LoVo (cell line): ENCODE results near the gene AGMO.

ENCODE experiments used
- DNase-seq: peaks from one replicate; pipeline ENCODE4 v3.0.0-alpha.2; 2016; ENCODE audit warnings: low spot score

Gene AGMO

GRCh38 chr7:15397159-15397550 lies 164.7 kb downstream of the AGMO start:
- DNase-seq, result no peak

- peak; percentile 14 for DNase-seq
Observed at GRCh38 chr7:15396210-15397158, 165.3 kb downstream of the AGMO start.

- no peak for DNase-seq
Observed at GRCh38 chr7:15389073-15389472, 172.7 kb downstream of the AGMO start.

- no peak for DNase-seq
Observed at GRCh38 chr7:15378494-15379145, 183.2 kb downstream of the AGMO start.

GRCh38 chr7:15376600-15376999 lies 185.2 kb downstream of the AGMO start:
- DNase-seq, result no peak

- DNase-seq, result no peak
Observed at GRCh38 chr7:15370441-15370840, 191.4 kb downstream of the AGMO start.

DNA sequence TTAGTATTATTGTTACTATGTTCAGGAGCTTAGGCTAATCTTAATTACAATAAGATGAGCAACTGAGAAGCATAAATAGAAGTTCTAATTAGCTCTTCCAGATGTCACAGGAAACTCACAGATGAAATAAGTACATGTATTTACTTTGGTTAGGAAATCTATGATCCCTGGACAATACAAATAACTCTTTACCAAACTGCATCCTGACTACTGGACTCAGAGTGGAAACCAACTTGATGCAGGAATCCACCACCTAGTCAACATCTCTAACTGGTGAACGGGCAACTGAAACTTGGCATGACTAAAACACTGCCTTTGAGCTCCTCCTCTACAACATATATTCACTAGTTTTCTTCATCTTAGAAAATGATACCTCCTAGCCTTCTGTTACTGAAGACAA lies 193.2 kb downstream of the AGMO start:
- no peak for DNase-seq

DNA sequence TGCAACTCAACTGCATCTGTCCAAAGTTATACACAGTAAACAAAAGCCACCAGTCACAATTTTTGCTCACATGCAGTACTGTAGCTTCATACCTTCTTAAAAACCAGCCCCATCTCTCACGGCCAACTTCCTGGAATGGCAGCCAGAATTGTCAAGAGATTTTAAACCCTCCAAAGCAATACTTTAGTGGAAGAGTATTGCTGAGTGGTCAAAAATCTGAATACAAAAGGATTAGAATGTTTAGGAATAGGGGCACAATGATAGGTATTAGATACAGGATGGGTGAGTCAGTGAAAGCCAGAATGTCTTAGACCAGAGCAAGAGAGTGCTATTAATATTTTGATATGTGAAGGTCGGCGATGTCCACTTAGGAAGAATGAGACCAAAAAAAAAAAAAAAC lies 193.9 kb downstream of the AGMO start:
- no peak for DNase-seq

GRCh38 chr7:15358112-15358511 lies 203.7 kb downstream of the AGMO start:
- no peak for DNase-seq

- no peak for DNase-seq
Observed at GRCh38 chr7:15352421-15353206, 209.2 kb downstream of the AGMO start.

DNA sequence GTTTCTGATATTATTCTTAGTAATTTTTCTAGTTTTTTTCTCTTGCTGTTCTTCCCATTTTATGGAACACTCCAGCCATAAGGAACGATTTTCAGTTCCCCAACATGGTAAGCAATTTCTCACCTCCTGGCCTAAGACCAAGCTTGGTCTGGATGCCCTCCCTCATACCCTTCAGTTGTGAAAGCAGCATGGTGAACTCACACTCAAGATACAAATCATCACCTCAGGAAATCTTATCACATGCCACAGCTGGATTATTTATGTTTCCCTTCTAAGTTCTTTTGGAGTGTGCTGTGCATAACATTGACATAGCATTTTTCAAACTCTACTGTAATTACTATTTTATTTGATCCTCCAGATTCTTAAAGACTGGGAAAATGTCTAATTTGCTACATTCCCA lies 216.6 kb downstream of the AGMO start:
- DNase-seq, result no peak

GRCh38 chr7:15341817-15342216 lies 220.0 kb downstream of the AGMO start:
- no peak for DNase-seq

GRCh38 chr7:15336146-15336545 lies 225.7 kb downstream of the AGMO start:
- DNase-seq, result no peak

DNA sequence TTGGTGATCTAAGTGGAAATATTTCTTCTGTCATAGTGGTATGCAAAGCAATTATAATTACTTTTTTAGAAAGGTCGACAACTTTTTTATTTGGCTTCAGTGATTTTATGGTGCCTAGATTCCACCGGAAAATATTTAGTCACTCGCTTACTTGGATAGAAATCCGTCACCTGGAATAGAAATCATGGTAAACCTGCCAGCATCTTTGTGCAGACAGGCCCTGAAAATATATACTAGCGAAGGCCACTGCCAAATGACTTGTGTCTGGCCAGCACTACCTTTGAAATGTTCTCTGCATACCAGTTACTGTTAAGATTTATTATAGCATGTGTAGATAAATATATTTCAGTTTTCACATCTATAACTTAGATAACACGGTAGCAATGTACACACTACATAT lies 226.4 kb downstream of the AGMO start:
- DNase-seq, result no peak

DNA sequence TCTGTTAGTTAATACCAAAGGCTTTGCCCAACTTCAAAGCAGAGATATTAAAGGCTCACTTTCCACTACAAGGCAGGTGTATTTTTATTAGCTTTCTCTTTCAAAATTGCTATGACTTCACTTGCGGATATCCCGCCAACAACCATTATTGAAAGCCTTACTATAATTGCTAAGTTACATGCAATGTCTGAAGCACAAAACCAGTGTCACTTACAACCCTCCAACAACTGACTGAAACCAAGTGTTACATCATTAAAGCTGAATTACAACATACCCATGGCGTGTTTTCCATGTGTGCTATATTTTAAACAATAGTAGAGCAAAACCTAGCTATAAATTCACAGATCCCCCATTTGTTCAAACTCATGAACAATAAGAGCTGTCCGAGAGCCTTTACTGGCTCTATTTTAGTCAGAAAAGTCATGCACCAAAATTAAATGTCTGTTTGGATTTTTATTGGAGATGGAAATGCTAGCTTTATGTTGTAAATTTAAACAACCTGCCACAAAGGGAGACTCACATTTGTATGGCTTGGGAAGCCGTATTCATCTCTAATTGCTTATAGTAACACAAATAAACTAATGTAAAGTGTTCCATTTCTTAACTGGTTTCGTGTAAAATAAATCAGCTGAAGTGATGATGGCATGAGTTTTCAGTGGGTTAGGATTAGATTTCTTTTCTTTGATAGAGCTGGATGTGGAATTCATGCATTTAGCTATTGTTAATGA lies 227.1 kb downstream of the AGMO start:
- DNase-seq, result no peak

DNA sequence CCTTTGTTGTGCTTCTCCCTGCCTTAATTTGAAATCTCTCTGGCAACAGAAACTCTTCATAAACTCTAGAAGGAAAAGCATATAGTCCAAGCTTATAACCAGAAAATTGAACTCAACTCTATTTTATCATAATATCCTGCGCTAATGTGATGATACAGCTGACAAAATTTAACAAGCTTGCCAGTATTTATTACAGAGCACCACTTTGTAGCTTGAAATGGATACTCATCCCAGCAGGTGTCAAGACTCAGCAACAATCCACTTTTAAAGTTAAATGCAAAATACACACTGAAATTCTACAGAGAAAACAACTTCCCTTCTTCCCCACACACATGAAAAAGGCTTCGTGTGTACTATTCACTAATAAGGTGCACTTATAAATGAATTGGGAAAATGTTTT lies 228.9 kb downstream of the AGMO start:
- no peak for DNase-seq

- DNase-seq, result no peak
Observed at GRCh38 chr7:15330943-15331342, 230.9 kb downstream of the AGMO start.

GRCh38 chr7:15327001-15327400 lies 234.8 kb downstream of the AGMO start:
- DNase-seq, result no peak

- DNase-seq, result peak; percentile 41
Observed at GRCh38 chr7:15326044-15326644, 235.7 kb downstream of the AGMO start.

GRCh38 chr7:15323550-15323949 lies 238.3 kb downstream of the AGMO start:
- DNase-seq, result no peak

DNA sequence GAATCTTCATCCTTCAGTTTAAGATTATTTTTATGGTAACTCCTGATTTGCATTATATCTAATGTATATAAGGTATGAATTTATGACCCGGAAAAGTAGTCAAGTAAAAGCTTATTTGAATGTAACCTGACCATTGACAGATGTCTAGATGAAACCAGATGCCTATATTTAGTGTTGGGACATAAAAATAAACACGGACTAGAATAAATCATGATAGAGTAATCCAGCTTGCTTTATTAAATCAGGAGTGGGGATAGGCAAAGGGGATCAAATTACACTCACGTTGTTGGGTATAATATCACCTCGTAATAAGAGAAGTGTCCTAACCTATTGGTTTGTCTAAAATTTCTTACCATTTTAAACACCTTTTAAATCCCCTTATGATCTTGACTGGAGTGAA lies 244.6 kb downstream of the AGMO start:
- no peak for DNase-seq

DNA sequence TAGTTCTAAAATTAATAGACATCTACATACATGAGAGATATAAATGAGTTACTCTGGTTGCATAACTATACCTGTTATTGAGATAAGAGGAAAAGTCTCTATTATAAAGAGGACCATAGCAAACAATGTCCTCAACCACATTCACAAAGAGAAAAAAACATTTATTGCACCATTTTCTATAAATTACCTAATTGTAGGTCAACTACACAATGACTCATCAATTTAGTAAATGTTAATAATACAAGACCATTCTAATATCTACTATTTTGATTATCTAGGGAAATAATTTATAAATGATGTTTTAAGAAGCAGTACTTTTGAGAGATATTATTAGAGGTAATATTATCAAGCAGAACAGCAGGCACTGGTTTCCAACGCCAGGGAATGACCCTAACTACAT lies 246.1 kb downstream of the AGMO start:
- no peak for DNase-seq
